GM18861 (cell line): ENCODE measurements around the gene TMEM150B.
"Not testable (repeated sequence)": the region's sequence is repeated elsewhere in the genome, so short reads cannot be mapped to it uniquely, and the experiment has no call there.

ENCODE experiments used
- ATAC-seq: cut with Tn5 transposase; IDR thresholded peaks from one replicate; pipeline ENCODE4 v1.9.1; 2021; ENCODE audit not compliant: unreplicated experiment

TMEM150B gene

GRCh38 chr19:55339889-55340783 lies 15.0 kb upstream of the TMEM150B start:
- no peak for ATAC-seq

DNA sequence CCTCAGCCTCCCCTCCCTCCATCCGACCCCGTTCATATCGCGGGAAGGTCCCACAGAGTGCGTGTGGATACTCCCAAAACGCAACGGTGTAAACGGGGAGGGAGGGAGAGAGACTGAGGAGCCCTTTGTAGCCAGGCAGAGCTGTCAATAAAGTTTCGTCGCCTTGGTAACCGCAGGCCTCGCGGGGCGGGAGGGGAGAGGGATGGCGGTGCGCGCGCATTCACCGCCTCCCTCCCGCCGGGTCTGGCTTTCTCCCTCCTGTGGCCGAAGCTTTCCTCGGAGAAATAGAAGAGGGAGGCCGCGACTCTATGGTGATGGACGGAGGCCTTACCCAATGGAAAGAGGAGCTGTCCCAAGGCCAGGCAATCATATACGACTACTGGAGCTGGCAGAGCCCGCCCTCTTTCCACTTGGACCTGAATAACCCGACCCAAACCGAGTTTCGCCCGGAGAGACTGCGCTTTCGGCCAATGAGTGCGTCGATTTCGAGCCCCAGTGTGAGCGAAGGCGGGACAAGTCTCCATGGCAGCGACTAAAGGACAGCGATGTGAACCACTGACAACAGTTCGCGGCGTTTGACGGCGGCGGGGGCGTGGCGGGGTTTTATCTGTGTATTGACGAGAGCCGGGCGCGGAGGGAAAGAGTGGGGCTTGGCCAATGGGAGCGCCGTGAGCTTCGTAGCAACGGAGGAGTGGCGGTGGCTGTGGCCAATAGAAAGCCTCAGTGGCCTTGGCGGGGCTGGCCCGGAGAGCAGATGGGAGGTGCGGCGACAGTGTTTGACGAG lies 14.2 kb upstream of the TMEM150B start, which contains the start of gene KMT5C:
Gene KMT5C, plus strand, starts transcription at position 772 of the 784 bp plus-strand sequence. CDS start 2,061 bp downstream, outside the sequence.
- ATAC-seq, result peak; percentile 82

DNA sequence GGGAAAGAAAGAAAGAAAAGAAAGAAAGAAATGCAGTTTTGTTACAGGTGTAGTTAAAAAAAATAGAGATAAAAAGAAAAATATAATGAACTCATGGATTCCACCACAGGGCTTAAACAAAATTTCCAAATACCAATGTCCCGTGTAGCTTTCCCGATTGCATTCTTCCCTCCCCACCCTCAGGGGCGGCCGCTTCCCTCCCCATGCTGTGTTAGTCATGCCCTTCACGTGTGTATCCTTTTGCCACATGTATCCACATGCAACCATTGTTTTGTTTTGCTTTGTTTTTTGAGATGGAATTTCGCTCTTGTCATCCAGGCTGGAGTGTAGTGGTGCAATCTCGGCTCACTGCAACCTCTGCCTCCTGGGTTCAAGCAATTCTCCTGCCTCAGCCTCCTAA lies 11.0 kb upstream of the TMEM150B start:
- no peak for ATAC-seq

GRCh38 chr19:55333870-55334269 lies 8.7 kb upstream of the TMEM150B start:
- no peak for ATAC-seq

DNA sequence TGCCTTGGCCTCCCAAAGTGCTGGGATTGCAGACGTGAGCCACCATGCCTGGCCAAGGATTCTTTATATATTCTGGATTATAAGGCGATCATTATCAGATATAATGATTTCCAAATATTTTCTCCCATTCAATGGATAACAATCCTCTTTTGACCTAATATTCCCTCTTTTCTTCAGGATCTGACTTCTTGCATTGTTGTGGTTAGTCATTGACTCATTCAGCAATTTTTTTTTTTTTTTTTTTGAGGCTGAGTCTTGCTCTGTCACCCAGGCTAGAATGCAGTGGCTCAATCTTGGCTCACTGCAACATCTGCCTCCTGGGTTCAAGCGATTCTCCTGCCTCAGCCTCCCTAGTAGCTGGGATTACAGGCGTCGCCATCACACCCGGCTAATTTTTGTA lies 4.7 kb upstream of the TMEM150B start:
- ATAC-seq, result not testable (repeated sequence)

DNA sequence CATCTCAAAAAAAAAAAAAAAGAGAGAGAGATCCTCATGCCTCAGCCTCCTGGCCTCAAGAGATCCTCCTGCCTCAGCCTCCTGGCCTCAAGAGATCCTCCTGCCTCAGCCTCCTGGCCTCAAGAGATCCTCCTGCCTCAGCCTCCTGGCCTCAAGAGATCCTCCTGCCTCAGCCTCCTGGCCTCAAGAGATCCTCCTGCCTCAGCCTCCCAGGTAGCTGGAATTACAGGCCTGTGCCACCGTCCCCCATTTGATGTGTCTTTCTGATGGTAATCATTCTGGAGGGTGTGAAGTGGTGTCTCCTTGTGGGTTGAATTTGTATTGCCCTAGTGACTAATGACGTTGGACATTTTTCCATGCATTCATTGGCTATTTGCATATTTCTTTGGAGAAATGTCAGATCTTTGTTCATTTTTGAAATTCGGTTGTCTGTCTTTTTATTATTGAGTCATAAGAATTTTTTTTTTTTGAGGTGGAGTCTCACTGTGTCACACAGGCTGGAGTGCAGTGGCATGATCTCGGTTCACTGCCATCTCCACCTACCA lies 3.7 kb upstream of the TMEM150B start:
- not testable (repeated sequence) for ATAC-seq

GRCh38 chr19:55324662-55325061 lies 479 bp downstream of the TMEM150B start:
- no peak for ATAC-seq

- ATAC-seq, result no peak
Observed at GRCh38 chr19:55322204-55322885, 2.8 kb downstream of the TMEM150B start.

GRCh38 chr19:55321466-55322137 lies 3.5 kb downstream of the TMEM150B start:
- ATAC-seq, result no peak

DNA sequence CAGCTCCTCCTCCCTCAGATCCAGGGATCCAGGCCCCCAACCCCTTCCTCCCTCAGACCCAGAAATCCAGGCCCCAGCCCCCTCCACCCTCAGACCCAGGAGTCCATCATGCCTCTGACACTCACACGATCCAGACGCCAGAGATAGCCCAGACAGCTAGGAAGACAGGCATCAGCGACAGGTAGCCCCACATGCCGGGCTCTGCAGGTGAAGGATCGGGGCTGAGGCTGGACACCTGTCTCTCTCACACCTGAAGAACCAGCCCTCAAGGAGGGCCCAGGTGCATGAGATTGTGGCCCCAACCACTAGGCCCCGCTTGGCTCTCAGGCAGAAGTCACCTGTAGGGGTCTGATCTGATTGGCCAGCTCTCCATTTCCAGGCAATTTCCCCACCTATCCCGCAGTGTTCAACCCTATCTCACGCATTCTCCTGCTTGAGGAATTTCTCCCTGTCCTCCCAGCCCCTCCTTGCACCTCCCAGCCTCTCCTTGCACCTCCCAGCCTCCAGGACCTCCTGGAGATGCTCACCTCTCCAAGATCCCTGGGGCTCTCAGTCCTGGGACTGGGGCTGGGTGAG lies 4.2 kb downstream of the TMEM150B start:
- no peak for ATAC-seq

DNA sequence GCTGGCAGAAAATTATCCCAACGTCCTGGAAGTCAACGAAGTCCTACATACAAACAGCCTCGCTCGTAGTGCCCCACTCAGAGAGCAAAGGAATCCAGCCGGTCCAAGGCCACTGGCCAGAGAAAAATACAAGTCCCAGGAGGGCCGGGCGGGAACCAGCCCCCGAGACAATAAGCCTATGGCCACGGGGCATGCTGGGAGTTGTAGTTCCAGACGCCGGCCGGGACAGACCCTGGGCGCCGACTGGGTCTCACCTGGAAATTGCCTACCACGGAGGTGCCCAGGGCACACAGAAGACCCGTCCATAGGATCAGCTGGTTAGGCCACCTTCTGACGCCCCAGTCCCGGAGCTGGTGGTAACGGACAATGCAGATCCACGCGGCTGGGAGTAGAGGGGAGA lies 5.4 kb downstream of the TMEM150B start:
- no peak for ATAC-seq

- ATAC-seq, result no peak
Observed at GRCh38 chr19:55316646-55317045, 8.5 kb downstream of the TMEM150B start.

DNA sequence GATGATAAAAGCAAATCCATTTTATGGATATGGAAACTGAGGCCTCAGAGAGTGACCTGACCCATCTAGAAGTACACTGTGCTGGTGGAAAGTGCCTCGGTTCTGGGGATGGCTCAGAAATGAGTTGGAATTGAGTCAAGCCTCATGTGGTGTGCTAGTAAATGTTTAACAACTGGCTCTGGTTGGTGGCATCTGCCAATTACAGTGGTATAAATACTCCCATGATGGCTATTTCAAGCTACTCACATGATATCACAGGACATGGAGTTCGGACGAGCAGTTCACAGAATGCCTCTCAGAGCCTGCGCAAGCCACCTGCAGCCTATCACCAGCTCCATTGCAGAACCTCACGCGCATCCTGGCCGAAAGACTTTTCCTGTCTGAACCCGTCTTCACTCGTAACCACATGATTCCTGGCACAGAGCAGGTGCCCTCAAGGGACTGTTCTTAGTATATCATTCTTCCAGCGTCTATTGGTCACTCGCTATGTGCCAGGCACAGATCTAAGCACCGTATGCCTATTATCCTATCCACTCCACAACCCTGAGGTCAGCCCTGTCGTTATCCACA lies 9.1 kb downstream of the TMEM150B start:
- ATAC-seq, result no peak

DNA sequence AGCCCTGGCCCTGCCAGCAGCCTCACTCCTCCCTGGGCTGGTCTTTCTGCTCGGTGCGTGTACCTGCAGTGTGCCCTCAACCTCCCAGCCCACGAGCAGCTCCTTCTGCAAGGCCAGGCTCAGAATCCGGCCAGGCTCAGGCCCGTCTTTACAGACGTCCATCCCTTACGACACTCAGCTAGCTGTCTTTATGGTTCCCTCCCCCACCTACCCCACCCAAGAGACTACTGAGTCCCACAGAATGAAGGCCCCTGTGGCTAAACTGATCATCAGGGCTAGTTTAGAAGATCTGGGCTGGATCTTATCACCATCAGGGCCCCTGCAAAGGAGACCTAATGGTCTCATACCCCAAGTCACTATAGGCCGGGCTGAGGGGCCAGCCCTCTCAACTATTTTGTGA lies 10.7 kb downstream of the TMEM150B start:
- ATAC-seq, result no peak

- no peak for ATAC-seq
Observed at GRCh38 chr19:55312621-55313512, 12.3 kb downstream of the TMEM150B start.

- no peak for ATAC-seq
Observed at GRCh38 chr19:55311797-55312196, 13.3 kb downstream of the TMEM150B start.

DNA sequence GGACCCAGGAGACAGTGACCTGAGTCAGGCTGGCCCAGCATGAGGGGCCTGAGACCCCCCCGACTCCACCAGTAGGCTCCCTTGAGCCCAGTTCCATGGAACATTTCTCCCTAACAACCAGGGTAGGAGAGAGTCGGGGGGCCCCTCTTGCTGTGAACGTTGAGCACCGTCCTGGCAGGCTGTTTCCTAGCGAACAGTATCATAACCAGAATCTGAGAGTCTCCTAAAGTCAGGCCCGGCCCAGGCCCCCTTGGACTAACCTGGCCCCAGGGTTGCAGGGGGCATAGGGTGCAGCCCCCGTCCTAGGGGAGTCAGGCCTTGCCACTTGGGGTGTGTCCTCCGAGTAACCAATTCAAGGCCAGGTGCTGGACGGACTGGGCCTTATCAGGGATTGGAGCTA lies 13.7 kb downstream of the TMEM150B start:
- no peak for ATAC-seq

- ATAC-seq, result no peak
Observed at GRCh38 chr19:55310498-55310897, 14.6 kb downstream of the TMEM150B start.

DNA sequence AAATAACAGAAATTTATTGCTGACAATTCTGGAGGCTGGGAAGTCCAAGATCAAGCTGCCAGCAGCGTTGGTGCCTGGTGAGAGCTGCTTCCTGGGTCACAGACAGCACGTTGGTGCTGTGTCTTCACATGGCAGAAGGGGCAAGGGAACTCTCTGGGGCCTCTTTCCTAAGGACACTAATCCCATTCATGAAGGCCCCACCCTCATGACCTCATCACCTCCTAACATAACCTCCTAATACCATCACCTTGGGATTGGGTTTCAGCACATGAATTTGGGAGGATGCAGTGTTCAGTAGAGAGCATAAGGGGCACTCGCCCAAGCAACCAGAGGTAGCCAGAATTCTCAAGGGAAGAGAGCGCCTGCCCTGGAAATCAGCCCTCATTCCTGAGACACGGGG lies 15.7 kb downstream of the TMEM150B start:
- no peak for ATAC-seq
